Endothelial cell of umbilical vein (primary cell): ENCODE data around the gene ABLIM1. TPM values are rescaled to one million over a fixed set of nuclear protein-coding genes. Genes with fewer than 3 reads are reported as not detected.

ENCODE experiments used
- BruUV-seq: library from RNA; stranded (reverse); fragments of 400-500 nt; replicated peaks from 2 replicates; lab custom pipeline; 2021; lab: Mats Ljungman, UMichigan
- CTCF ChIA-PET: fragments of 300-600, 350-600 bp; sonication (Branson Sonifier 250); formaldehyde crosslinking; loops from one replicate; lab custom pipeline; 2021; ENCODE audit warnings: antibody characterized with exemption, inconsistent platforms; lab: Charles Lee
- POLR2A ChIA-PET: fragments of 300-600, 350-600 bp; sonication (Branson Sonifier 250); formaldehyde crosslinking; loops from one replicate; lab custom pipeline; 2021; ENCODE audit warnings: antibody characterized with exemption, inconsistent platforms; lab: Charles Lee
- DNase-seq: peaks from one replicate; pipeline ENCODE4 v3.0.0-alpha.2; 2011; ENCODE audit warnings: low read depth, low spot score
- FAIRE-seq: peaks from 2 replicates; lab custom pipeline; 2011; peaks lifted over from hg19 to GRCh38; lab: Jason Lieb, UNC
- H2AFZ ChIP-seq: 2 replicates; pipeline ENCODE4 v1.6.0; 2012; ENCODE audit warnings: low read depth, low read length, control low read depth, inconsistent platforms
- H3K27ac ChIP-seq: 2 replicates; pipeline ENCODE4 v1.5.1; 2011; ENCODE audit warnings: low read depth, mild to moderate bottlenecking, control low read depth, low read length, moderate library complexity; ENCODE audit not compliant: insufficient read depth
- H3K27me3 ChIP-seq, 2 experiments: 2 replicates each; pipeline versions ENCODE4 v1.6.0 to v1.6.1; 2011; ENCODE audit warnings: low read length in 2 of 2, mixed read lengths in 1 of 2; ENCODE audit not compliant: control insufficient read depth in 2 of 2, insufficient read depth in 2 of 2
- H3K36me3 ChIP-seq, 2 experiments: 2 replicates in 1 of 2; 3 replicates in 1 of 2; pipeline ENCODE4 v1.5.1; 2011; ENCODE audit warnings: low read length in 2 of 2, mild to moderate bottlenecking in 1 of 2, moderate library complexity in 1 of 2; ENCODE audit not compliant: control insufficient read depth in 2 of 2, insufficient read depth in 2 of 2; ENCODE audit errors: extremely low read depth in 1 of 2
- H3K4me1 ChIP-seq: 3 replicates; pipeline ENCODE4 v1.5.1; 2011; ENCODE audit warnings: mild to moderate bottlenecking, low read length; ENCODE audit not compliant: control insufficient read depth, insufficient read depth; ENCODE audit errors: extremely low read depth
- H3K4me2 ChIP-seq: 2 replicates; pipeline ENCODE4 v1.6.1; 2011; ENCODE audit warnings: low read length, control low read depth, mixed read lengths; ENCODE audit not compliant: insufficient read depth
- H3K4me3 ChIP-seq, 3 experiments: fragments of 200-600 bp in 1 of 3; sonication (generic), shearing (Covaris generic) in 1 of 3; replicated peaks in 1 of 3; 2 replicates each; pipeline ENCODE4 v1.5.1; 2011 to 2016; ENCODE audit warnings: control low read depth in 3 of 3, low read length in 3 of 3, mild to moderate bottlenecking in 2 of 3, inconsistent platforms in 1 of 3, low read depth in 1 of 3, moderate library complexity in 1 of 3; ENCODE audit not compliant: insufficient read depth in 1 of 3
- H3K79me2 ChIP-seq: 2 replicates; pipeline ENCODE4 v1.6.0; 2012; ENCODE audit warnings: low read length, inconsistent platforms; ENCODE audit not compliant: control insufficient read depth, insufficient read depth
- H3K9ac ChIP-seq: replicated peaks from 2 replicates; pipeline ENCODE3; 2011; ENCODE audit warnings: low read length, control low read depth; ENCODE audit not compliant: insufficient read depth; ENCODE audit errors: extremely low read depth
- H3K9me1 ChIP-seq: replicated peaks from 3 replicates; pipeline ENCODE4 v1.6.0; 2011; ENCODE audit warnings: mild to moderate bottlenecking, low read length; ENCODE audit not compliant: control insufficient read depth, insufficient read depth; ENCODE audit errors: extremely low read depth
- H3K9me3 ChIP-seq: replicated peaks from 2 replicates; pipeline ENCODE4 v1.5.1; 2012; ENCODE audit warnings: low read length, inconsistent platforms; ENCODE audit not compliant: control insufficient read depth, insufficient read depth
- H4K20me1 ChIP-seq: replicated peaks from 2 replicates; pipeline ENCODE3; 2011; ENCODE audit warnings: mild to moderate bottlenecking, low read length; ENCODE audit not compliant: control insufficient read depth, insufficient read depth; ENCODE audit errors: extremely low read depth
- CTCF ChIP-seq, 2 donors: IDR thresholded peaks; 1 replicate in 1 of 2; 2 replicates in 1 of 2; pipeline ENCODE4 v1.5.1; 2011; ENCODE audit warnings: low read length in 2 of 2, mild to moderate bottlenecking in 2 of 2, moderate library complexity in 2 of 2, control low read depth in 1 of 2, inconsistent platforms in 1 of 2, low read depth in 1 of 2; ENCODE audit not compliant: insufficient read depth in 1 of 2; ENCODE audit errors: extremely low read depth in 1 of 2
- EZH2 ChIP-seq: IDR thresholded peaks from 2 replicates; pipeline ENCODE4 v1.6.1; 2012; ENCODE audit warnings: borderline replicate concordance, low read depth, mild to moderate bottlenecking, moderate library complexity, low read length, inconsistent platforms; ENCODE audit not compliant: severe bottlenecking
- FOS ChIP-seq: IDR thresholded peaks from 2 replicates; pipeline ENCODE4 v1.6.1; 2011; ENCODE audit warnings: mild to moderate bottlenecking, low read length, moderate library complexity, borderline replicate concordance; ENCODE audit not compliant: insufficient read depth
- GATA2 ChIP-seq: IDR thresholded peaks from 2 replicates; pipeline ENCODE4 v1.7.0; 2011; ENCODE audit warnings: low read depth, mild to moderate bottlenecking, moderate library complexity, mixed read lengths, low read length; ENCODE audit not compliant: insufficient read length, insufficient read depth
- JUN ChIP-seq: IDR thresholded peaks from 2 replicates; pipeline ENCODE4 v1.6.1; 2011; ENCODE audit warnings: borderline replicate concordance, low read depth; ENCODE audit not compliant: insufficient read length, insufficient read depth
- MAX ChIP-seq: IDR thresholded peaks from 2 replicates; pipeline ENCODE4 v1.6.1; 2011; ENCODE audit not compliant: insufficient read depth, insufficient read length
- MYC ChIP-seq: IDR thresholded peaks from one replicate; pipeline ENCODE4 v1.6.1; 2011; ENCODE audit warnings: mild to moderate bottlenecking, low read depth, low read length
- POLR2A ChIP-seq: IDR thresholded peaks from 2 replicates; pipeline ENCODE4 v1.6.1; 2012; ENCODE audit warnings: low read depth, mild to moderate bottlenecking, control low read depth, low read length
- POLR2AphosphoS5 ChIP-seq: IDR thresholded peaks from 2 replicates; pipeline ENCODE4 v1.6.1; 2012; ENCODE audit warnings: low read depth, mild to moderate bottlenecking, control low read depth, low read length, moderate library complexity; ENCODE audit not compliant: insufficient read depth
- dilution Hi-C: fragments of 300-500 bp; cut with MboI; formaldehyde crosslinking; loops from one replicate; pipeline ENCODE4 v1.15.0; 2019; ENCODE audit warnings: low sequenced_read_pairs; ENCODE audit not compliant: extremely low pct_ligation_motif_present
- intact Hi-C: fragments of 100-400 bp; cut with micrococcal nuclease; formaldehyde crosslinking; loops from one replicate; pipeline ENCODE4 v1.10.0; 2022
- polyA plus RNA-seq, 4 experiments: library from polyadenylated mRNA; depleted of rRNA in 3 of 4; stranded (reverse) in 3 of 4; unstranded in 1 of 4; fragments of >200 nt; gene quantifications; 2 replicates each; pipeline versions ENCODE4 v1.2.1 to v1.2.3, GENCODE V29; 2011 to 2012; ENCODE audit warnings: missing spikeins in 1 of 4
- total RNA-seq: library from RNA; stranded (reverse); gene quantifications from 2 replicates; pipeline ENCODE4 v1.2.3, GENCODE V29; 2021

The ABLIM1 gene
- total and polyA plus RNA-seq, 2 donors (not counting 3 experiments of a cell fraction or from before 2014, with no cell fraction given) = 128 to 235 TPM

- POLR2A ChIA-PET = no interaction called here
- Histone ChIP-seq H3K36me3 (peaks cover 2 to 29% of the 10 kb centered on the region in 2 experiments), H3K4me3 (no peak overlapping the region), H3K4me2 (no peak overlapping the region), H3K9me3 (no peaks in the 10 kb centered on the region), H3K27ac (no peak overlapping the region), H3K4me1 (no peaks in the 10 kb centered on the region), H3K9ac (no peak overlapping the region), H3K79me2 (no peaks in the 10 kb centered on the region), H4K20me1 (no peaks in the 10 kb centered on the region), H3K27me3 (no peaks in the 10 kb centered on the region), H3K9me1 (no peaks in the 10 kb centered on the region), H2AFZ (no peak overlapping the region)
- CTCF ChIA-PET = interaction anchor here (0.7 to 9.9 kb wide), 5 partner anchors 14 to 271 kb away, joined by 3 to 85 read pairs (median 3); no protein-coding TSS in a partner anchor
- FAIRE-seq (no peak), DNase-seq (no peak)
- BruUV-seq = no TSS peak
- TF ChIP-seq MYC (no peak), FOS (no peak), MAX (no peak), GATA2 (no peak), CTCF (IDR thresholded peaks at IDR 0.05; ENCODE audit: extremely low read depth in 1 of 2, insufficient read depth in 1 of 2, low read depth in 1 of 2, low read length in 2 of 2) (no peak), EZH2 (no peak), POLR2A (no peak), JUN (no peak), POLR2AphosphoS5 (no peak)
- dilution Hi-C loops = no loop called here
- intact Hi-C loops = no loop called here
Measured at GRCh38 chr10:114432566-114433093, 225.4 kb downstream of the ABLIM1 start.
